Ishikawa (cell line): ENCODE data around the gene ZBTB32.

Experiments used
- CEBPB ChIP-seq: IDR thresholded peaks from 2 replicates; pipeline ENCODE4 v1.6.1; 2012
- CREB1 ChIP-seq: IDR thresholded peaks from 2 replicates; pipeline ENCODE4 v1.6.1; 2012; ENCODE audit warnings: low read depth
- EGR1 ChIP-seq: IDR thresholded peaks from 2 replicates; pipeline ENCODE4 v1.6.1; 2012
- EP300 ChIP-seq: IDR thresholded peaks from 2 replicates; pipeline ENCODE4 v1.6.1; 2012; ENCODE audit warnings: borderline replicate concordance
- FOXM1 ChIP-seq: IDR thresholded peaks from 2 replicates; pipeline ENCODE4 v1.6.1; 2012; ENCODE audit warnings: low read depth, borderline replicate concordance
- MAX ChIP-seq: IDR thresholded peaks from 2 replicates; pipeline ENCODE4 v1.6.1; 2012
- NFIC ChIP-seq: IDR thresholded peaks from 2 replicates; pipeline ENCODE4 v1.6.1; 2012
- RAD21 ChIP-seq: IDR thresholded peaks from 2 replicates; pipeline ENCODE4 v1.6.1; 2012; ENCODE audit warnings: low read depth
- REST ChIP-seq: IDR thresholded peaks from 2 replicates; pipeline ENCODE4 v1.6.1; 2012; ENCODE audit warnings: low read depth, mild to moderate bottlenecking
- TAF1 ChIP-seq: IDR thresholded peaks from 2 replicates; pipeline ENCODE4 v1.6.1; 2012; ENCODE audit warnings: low read depth, mild to moderate bottlenecking
- TCF12 ChIP-seq: IDR thresholded peaks from 2 replicates; pipeline ENCODE4 v1.6.1; 2012; ENCODE audit warnings: low read depth
- TEAD4 ChIP-seq: IDR thresholded peaks from 2 replicates; pipeline ENCODE4 v1.6.1; 2012
- USF1 ChIP-seq: IDR thresholded peaks from 2 replicates; pipeline ENCODE4 v1.6.1; 2012
- YY1 ChIP-seq: IDR thresholded peaks from 2 replicates; pipeline ENCODE4 v1.6.1; 2012; ENCODE audit warnings: low read depth
- ZBTB7A ChIP-seq: IDR thresholded peaks from 2 replicates; pipeline ENCODE4 v1.6.1; 2012; ENCODE audit warnings: low read depth

Gene ZBTB32

GRCh38 chr19:35720163-35720524 is 15.8 kb downstream of the ZBTB32 start:
- TF ChIP-seq FOXM1 (no peak), TAF1 (no peak), MAX (no peak), EGR1 (no peak), CREB1 (no peak), RAD21 (no peak), TEAD4 (no peak), ZBTB7A (no peak), NFIC (no peak), TCF12 (no peak), REST (no peak), CEBPB (no peak), YY1 (no peak)

- TF ChIP-seq ZBTB7A (no peak), CREB1 (no peak), NFIC (no peak), TCF12 (no peak), MAX (no peak), FOXM1 (no peak), TAF1 (no peak), YY1 (no peak), TEAD4 (no peak), RAD21 (no peak)
Measured at GRCh38 chr19:35720648-35721047, 16.3 kb downstream of the ZBTB32 start.

GRCh38 chr19:35721374-35721773 is 17.0 kb downstream of the ZBTB32 start:
- TF ChIP-seq MAX (no peak), RAD21 (no peak), ZBTB7A (no peak), USF1 (no peak), TAF1 (no peak), EP300 (no peak), FOXM1 (no peak), REST (no peak), EGR1 (no peak), CREB1 (no peak), CEBPB (no peak), TCF12 (no peak), NFIC (no peak), YY1 (no peak), TEAD4 (no peak)

GRCh38 chr19:35722461-35722860 is 18.1 kb downstream of the ZBTB32 start:
- TF ChIP-seq TCF12 (no peak), FOXM1 (no peak), RAD21 (no peak)

GRCh38 chr19:35722897-35723296 is 18.5 kb downstream of the ZBTB32 start:
- TF ChIP-seq FOXM1, result no peak
- no peak for TF ChIP-seq EGR1
- TF ChIP-seq MAX, result no peak
- TF ChIP-seq NFIC, result no peak
- TF ChIP-seq ZBTB7A, result no peak
- no peak for TF ChIP-seq EP300
- no peak for TF ChIP-seq YY1
- TF ChIP-seq CEBPB, result no peak
- TF ChIP-seq USF1, result no peak
- no peak for TF ChIP-seq REST
- no peak for TF ChIP-seq CREB1
- no peak for TF ChIP-seq RAD21
- no peak for TF ChIP-seq TCF12
- no peak for TF ChIP-seq TEAD4
- no peak for TF ChIP-seq TAF1
